GM10847 (cell line): ENCODE results near the gene FAM227B.

Experiments used
- POLR2A ChIP-seq: IDR thresholded peaks from 2 replicates; pipeline ENCODE4 v1.6.1; 2011; ENCODE audit not compliant: insufficient read length; ENCODE audit errors: extremely low read depth

The FAM227B gene

DNA sequence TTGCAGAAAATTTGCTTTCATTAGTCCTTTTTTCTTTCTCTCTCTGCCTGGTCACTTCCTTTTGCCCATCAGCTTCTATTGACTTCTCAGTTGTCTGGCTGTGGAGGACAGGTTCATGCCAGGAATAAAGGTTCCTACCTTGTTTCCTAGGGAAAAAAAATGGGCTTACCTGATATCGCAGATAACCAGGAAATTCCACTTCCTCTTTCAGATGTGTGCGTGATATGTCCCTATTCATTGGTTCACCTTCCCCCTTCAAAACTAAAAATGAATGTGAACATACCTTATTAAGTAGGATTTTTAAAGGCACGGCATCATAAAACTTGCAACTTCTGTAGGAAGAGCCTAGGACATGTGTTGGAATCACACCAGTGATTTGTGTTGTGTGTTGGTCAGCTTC lies 317.6 kb downstream of the FAM227B start:
- TF ChIP-seq POLR2A: no peak

DNA sequence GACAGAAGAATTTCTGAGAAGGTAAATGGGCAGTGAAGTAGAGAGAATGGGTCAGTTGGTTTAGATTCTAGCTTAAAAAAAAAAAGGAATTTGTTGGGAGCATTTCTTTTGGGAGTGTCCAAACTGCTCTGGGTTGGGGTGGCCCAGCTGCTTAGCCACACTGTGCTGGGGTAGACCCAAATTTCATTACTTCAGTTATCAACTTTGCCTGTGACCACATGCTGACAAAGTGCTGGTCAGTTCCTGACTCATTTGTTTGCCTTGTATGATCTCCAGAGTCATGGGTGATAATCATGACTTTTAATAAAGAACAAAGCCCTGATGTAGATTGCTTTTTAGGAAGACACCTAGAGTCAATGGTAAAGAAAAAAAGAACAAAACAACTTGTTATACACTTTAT lies 319.1 kb downstream of the FAM227B start:
- no peak for TF ChIP-seq POLR2A

DNA sequence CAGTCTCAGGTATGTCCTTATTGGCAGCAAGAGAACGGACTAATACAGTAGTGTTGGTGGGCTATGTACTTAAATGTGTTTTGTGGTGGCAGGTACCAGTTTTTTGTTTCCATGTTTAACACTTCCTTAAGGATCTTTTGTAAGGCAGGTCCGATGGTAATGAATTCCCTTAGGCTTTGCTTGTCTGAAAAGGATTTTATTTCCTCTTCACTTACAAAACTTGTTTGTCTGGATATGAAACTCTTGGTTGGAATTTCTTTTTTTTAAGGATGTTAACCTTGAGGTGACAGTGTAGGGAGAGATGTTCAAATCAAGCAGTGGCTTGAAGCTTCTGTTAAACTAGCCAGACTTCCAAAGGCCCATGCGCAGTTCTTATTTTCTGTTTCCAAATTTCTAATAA lies 319.8 kb downstream of the FAM227B start:
- TF ChIP-seq POLR2A: no peak

DNA sequence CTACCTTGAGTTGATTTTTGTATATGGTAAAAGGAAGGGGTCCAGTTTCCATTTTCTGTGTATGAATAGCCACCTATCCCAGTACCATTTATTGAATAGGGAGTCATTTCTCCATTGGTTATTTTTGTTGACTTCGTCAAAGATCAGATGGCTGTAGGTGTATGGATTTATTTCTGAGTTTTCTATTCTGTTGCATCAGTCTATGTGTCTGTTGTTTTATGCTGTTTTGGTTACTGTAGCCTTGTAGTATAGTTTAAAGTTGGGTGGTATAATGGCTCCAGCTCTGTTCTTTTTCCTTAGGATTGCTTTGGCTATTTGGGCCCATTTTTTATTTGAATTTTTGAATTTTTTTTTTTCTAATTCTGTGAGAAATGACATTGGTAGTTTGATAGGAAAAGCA lies 323.0 kb downstream of the FAM227B start:
- TF ChIP-seq POLR2A: no peak

DNA sequence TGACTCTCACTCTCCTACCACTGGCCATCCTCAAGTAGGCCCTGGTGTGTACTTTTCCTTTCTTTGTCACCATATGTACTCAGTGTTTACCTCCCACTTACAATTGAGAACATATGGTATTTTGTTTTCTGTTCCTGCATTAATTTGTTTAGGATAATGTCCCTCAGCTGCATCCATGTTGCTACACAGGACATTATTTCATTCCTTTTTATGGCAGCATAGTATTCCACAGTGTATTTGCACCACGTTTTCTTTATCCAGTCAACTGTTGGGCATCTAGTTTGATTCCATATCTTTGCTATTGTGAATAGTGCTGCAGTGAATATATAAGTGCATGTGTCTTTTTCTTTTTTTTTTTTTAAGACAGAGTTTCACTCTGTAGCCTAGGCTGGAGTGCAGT lies 324.4 kb downstream of the FAM227B start:
- TF ChIP-seq POLR2A: no peak

DNA sequence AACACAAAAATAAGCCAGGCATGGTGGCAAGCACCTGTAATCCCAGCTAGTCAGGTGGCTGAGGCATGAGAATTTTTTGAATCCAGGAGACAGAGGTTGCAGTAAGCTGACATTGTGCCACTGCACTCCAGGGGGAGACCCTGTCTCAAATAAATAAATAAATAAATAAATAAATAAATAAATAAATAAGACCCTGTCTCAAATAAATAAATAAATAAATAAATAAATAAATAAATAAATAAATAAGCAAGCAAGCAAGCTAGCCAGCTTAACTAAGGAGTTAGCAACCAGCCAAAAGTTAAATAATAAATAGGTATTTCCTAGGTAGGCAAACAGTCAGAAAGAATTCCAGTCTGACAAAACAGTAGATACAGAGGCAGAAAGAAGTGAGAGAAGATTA lies 326.7 kb downstream of the FAM227B start:
- TF ChIP-seq POLR2A: no peak

DNA sequence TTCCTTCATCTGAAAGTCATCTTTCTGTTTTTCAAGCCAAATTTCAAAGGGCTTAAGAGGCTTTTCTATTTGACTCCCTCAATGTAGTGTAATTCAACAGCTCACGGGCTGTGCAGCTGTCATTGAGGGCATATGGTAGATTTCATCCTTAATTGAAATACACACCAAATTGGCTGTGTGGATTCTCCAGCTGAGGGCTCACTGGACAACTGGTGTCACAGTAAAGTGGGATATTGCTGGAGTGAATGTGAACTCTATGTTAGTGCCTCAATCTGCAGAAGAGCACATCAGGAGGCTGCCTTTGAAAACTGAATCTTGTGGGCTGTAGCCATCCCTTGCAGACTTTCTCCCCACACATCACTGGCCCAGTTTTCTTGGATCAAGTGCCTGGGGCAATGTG lies 330.4 kb downstream of the FAM227B start:
- TF ChIP-seq POLR2A: no peak

DNA sequence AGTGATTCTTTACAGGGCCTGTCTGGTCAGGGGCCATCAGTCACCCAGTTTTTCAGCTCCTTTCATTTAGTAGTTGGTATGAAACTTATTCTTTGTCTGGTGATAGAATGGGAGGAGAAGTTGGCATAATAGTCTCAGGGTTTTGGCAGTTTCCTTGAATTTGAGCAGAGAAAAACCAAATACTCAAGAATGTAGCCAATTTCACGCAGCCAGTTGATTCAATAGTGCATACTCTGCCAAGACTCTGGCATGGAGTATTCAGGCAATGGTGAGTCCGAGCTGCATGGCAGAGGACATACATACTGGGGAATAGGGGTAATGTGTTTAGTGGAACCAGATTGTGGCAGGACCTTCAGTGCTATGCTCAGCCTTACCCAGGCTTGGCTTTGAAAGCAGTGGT lies 332.2 kb downstream of the FAM227B start:
- no peak for TF ChIP-seq POLR2A

DNA sequence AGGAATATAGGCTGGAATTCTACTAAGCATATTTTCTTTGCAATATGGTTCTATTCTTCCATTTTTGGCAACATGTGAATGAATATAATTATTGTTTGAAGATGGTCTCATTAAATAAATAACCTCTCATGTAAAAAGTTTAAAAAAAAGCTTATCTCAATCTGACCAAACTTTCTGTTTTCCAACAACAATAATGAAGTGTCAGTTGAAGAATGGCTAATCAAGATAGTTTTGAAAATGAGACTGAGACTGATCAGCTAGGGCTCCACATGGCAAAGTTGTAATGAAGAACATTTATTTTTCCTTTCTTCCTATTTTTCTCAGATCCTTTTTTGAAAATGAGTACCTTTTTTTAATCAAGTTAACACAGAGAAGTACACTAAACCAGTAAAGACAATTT lies 333.1 kb downstream of the FAM227B start:
- no peak for TF ChIP-seq POLR2A

DNA sequence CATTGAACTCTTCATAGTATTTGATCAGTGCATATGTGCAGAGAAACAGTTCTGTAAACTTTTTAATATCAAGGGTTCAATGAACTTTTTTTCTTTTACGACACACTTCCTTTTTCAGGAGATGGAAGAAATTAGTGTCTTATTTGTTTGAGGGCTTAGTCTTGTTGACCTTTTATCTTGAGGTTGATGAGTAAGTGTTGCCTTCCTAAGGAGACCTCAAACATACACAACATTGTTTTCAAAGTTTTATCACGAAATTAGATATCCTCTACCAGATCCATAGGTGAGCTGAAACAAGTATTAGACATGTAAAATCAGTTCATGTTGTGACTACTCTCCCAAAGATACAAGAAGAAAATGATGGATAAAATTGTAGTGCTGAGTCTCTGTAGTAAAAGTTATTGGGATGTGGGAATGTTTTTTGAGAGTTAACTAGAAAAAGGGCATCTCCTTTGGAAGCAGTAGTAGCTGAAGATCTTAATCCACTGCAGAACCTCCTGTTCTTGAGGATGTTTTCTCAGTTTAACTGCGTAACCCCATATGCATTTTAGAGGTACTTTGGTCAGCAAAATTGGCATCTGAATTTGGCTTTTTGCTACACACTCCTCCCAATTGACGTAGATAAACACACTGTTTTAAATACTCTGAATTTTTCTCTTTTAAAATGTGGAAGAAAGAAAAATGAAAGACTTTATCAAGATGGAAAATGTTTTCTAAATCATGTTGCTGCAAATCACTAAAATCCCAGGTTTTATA lies 333.8 kb downstream of the FAM227B start:
- TF ChIP-seq POLR2A: no peak

DNA sequence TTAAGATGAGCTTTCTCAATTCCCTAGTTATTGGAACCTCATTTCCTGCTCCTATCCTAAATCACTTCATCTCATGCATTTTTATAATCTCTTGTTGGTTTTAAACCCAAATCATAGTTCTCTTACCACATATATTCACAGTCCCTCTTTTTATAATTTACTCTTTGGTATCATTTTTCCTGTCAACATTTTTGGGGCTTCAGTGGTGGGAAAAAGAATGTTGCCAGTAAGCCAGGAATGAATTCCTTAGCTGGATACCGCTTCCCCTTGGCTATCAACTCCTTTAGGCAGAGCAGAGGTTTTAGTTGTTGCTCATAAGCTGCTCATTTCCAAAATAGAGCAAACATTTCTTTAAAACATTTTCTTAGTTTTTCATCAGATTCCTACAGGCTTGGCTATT lies 338.3 kb downstream of the FAM227B start:
- no peak for TF ChIP-seq POLR2A

DNA sequence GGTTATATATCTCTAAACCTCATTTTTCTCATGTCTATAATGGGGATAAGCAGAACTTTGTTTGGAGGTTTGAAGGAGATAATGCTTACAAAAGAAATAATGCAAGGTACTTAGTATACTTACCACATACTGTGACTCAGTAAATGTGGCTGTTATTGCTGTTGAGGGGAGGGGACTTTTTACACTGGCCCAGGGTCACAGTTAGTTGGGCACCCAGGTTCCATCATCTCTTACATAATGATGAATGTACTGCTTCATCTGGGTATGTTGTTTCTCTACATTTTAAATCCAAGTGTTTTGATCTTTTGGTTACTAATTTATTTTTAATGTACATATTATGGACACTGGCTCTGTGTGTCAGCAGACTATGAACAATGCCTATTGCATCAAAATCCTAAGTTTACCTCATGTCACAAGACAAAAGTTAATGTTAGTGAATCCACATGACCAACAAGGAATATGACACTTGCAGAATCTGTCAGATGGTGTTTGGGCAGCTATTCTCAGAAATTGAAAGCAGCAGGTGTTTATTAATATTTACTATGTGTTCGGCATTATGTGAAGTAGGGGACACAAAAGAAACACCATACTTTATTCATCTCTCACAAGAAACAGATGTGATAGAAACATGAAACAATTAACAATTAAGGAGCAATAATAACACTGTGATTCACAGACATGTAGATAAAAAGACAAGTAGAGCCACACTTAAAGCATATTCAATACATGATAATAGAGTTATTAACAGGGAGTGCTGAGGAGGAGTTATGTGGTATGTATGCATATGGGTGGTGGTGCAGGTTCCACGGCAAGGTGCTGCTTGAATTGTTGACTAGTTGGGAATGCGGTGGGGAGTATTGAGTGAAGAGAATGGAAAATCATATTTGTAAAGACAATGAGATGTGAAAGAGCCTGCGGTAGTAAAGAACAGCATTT lies 340.8 kb downstream of the FAM227B start:
- no peak for TF ChIP-seq POLR2A

DNA sequence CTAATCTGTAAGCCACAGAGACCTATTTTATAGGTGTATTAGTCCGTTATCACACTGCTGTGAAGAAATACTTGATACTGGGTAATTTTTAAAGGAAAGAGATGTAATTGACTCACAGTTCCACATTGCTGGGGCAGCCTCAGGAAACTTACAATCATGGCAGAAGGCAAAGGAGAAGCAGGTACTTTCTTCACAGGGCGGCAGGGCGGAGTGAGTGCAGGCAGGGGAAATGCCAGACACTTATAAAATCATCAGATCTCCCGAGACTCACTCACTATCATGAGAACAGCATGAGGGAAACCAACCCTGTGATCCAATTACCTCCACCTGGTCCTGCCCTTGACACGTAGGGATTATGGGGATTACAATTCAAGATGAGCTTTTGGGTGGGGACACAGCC lies 341.9 kb downstream of the FAM227B start:
- no peak for TF ChIP-seq POLR2A
